HG02623 (cell line): ENCODE measurements around the gene QSOX2.

Experiments used
- ATAC-seq: cut with Tn5 transposase; IDR thresholded peaks from one replicate; pipeline ENCODE4 v1.9.1; 2021; ENCODE audit warnings: moderate library complexity; ENCODE audit not compliant: unreplicated experiment

Gene QSOX2

GRCh38 chr9:136223871-136224640 lies 21.6 kb downstream of the QSOX2 start:
- ATAC-seq = no peak

- no peak for ATAC-seq
Observed at GRCh38 chr9:136222906-136223285, 22.7 kb downstream of the QSOX2 start.

GRCh38 chr9:136222166-136222905 lies 23.3 kb downstream of the QSOX2 start:
- ATAC-seq = no peak

- ATAC-seq = no peak
Observed at GRCh38 chr9:136220017-136220729, 25.4 kb downstream of the QSOX2 start.

GRCh38 chr9:136219276-136219675 lies 26.3 kb downstream of the QSOX2 start:
- no peak for ATAC-seq

- no peak for ATAC-seq
Observed at GRCh38 chr9:136218673-136219072, 26.9 kb downstream of the QSOX2 start.

- no peak for ATAC-seq
Observed at GRCh38 chr9:136218271-136218670, 27.3 kb downstream of the QSOX2 start.

GRCh38 chr9:136216541-136217244 lies 28.9 kb downstream of the QSOX2 start:
- no peak for ATAC-seq

GRCh38 chr9:136213733-136214132 lies 31.9 kb downstream of the QSOX2 start:
- ATAC-seq = no peak

- no peak for ATAC-seq
Observed at GRCh38 chr9:136212345-136212950, 33.2 kb downstream of the QSOX2 start.

- no peak for ATAC-seq
Observed at GRCh38 chr9:136211441-136212344, 33.9 kb downstream of the QSOX2 start.

GRCh38 chr9:136211006-136211405 lies 34.6 kb downstream of the QSOX2 start:
- no peak for ATAC-seq

- ATAC-seq = no peak
Observed at GRCh38 chr9:136210276-136210675, 35.3 kb downstream of the QSOX2 start.

- ATAC-seq = no peak
Observed at GRCh38 chr9:136209786-136210185, 35.8 kb downstream of the QSOX2 start.

GRCh38 chr9:136209232-136209631 lies 36.4 kb downstream of the QSOX2 start:
- ATAC-seq = no peak

GRCh38 chr9:136208675-136209074 lies 36.9 kb downstream of the QSOX2 start:
- no peak for ATAC-seq

GRCh38 chr9:136207616-136208015 lies 38.0 kb downstream of the QSOX2 start:
- ATAC-seq = no peak

- ATAC-seq = no peak
Observed at GRCh38 chr9:136206602-136207275, 38.9 kb downstream of the QSOX2 start.

GRCh38 chr9:136205707-136205992 lies 40.0 kb downstream of the QSOX2 start:
- ATAC-seq = no peak
